H9 (cell line): ENCODE measurements around the gene ADGRL3. TPM values are rescaled to one million over a fixed set of nuclear protein-coding genes. Genes with fewer than 3 reads are reported as not detected.

ENCODE experiments used
- DNase-seq: peaks from one replicate; pipeline ENCODE4 v3.0.0-alpha.2; 2017
- H2AFZ ChIP-seq: one replicate; pipeline ENCODE4 v1.6.1; 2013; ENCODE audit warnings: mild to moderate bottlenecking, low read length, control low read depth, moderate library complexity
- H2AK5ac ChIP-seq: 2 replicates; pipeline ENCODE4 v1.6.1; 2013; ENCODE audit warnings: low read length, control low read depth, mixed read lengths; ENCODE audit not compliant: insufficient read length
- H2BK120ac ChIP-seq: one replicate; pipeline ENCODE4 v1.6.1; 2013; ENCODE audit warnings: low read depth, mild to moderate bottlenecking, low read length, control low read depth, inconsistent platforms; ENCODE audit not compliant: poor library complexity, severe bottlenecking
- H2BK12ac ChIP-seq: 2 replicates; pipeline ENCODE4 v1.6.1; 2013; ENCODE audit warnings: low read length, control low read depth, mixed read lengths, low read depth; ENCODE audit not compliant: insufficient read length
- H2BK15ac ChIP-seq: 2 replicates; pipeline ENCODE4 v1.6.1; 2013; ENCODE audit warnings: low read depth, low read length, control low read depth
- H2BK20ac ChIP-seq: one replicate; pipeline ENCODE4 v1.6.1; 2013; ENCODE audit warnings: low read depth, mild to moderate bottlenecking, low read length, control low read depth, inconsistent platforms; ENCODE audit not compliant: poor library complexity, severe bottlenecking
- H2BK5ac ChIP-seq: 2 replicates; pipeline ENCODE4 v1.6.1; 2013; ENCODE audit warnings: low read length, control low read depth, mixed read lengths; ENCODE audit not compliant: insufficient read length
- H3K14ac ChIP-seq: 2 replicates; pipeline ENCODE4 v1.6.1; 2013; ENCODE audit warnings: low read length, control low read depth; ENCODE audit not compliant: insufficient read depth
- H3K18ac ChIP-seq: 2 replicates; pipeline ENCODE4 v1.6.1; 2013; ENCODE audit warnings: low read depth, mild to moderate bottlenecking, mixed read lengths, low read length, control low read depth; ENCODE audit not compliant: insufficient read length
- H3K23ac ChIP-seq: 2 replicates; pipeline ENCODE4 v1.6.1; 2013; ENCODE audit warnings: low read length, control low read depth, mixed read lengths, low read depth; ENCODE audit not compliant: insufficient read length
- H3K23me2 ChIP-seq: 2 replicates; pipeline ENCODE4 v1.6.1; 2013; ENCODE audit warnings: low read depth, mild to moderate bottlenecking, mixed read lengths, low read length, control low read depth; ENCODE audit not compliant: insufficient read length, poor library complexity, severe bottlenecking
- H3K27ac ChIP-seq: 2 replicates; pipeline ENCODE4 v1.5.1; 2013; ENCODE audit warnings: low read length, control low read depth, mixed read lengths, low read depth; ENCODE audit not compliant: insufficient read length
- H3K27me3 ChIP-seq: 2 replicates; pipeline ENCODE4 v1.6.1; 2013; ENCODE audit warnings: low read length, control low read depth, inconsistent platforms; ENCODE audit not compliant: insufficient read depth
- H3K4ac ChIP-seq: 2 replicates; pipeline ENCODE4 v1.6.1; 2013; ENCODE audit warnings: low read depth, mild to moderate bottlenecking, control low read depth, inconsistent platforms, low read length, moderate library complexity
- H3K4me1 ChIP-seq: 2 replicates; pipeline ENCODE4 v1.6.1; 2013; ENCODE audit warnings: low read length, control low read depth, inconsistent platforms; ENCODE audit not compliant: insufficient read depth
- H3K4me2 ChIP-seq: 2 replicates; pipeline ENCODE4 v1.6.1; 2013; ENCODE audit warnings: low read length, control low read depth, mixed read lengths; ENCODE audit not compliant: insufficient read length, insufficient read depth
- H3K56ac ChIP-seq: 2 replicates; pipeline ENCODE4 v1.6.1; 2013; ENCODE audit warnings: low read depth, mild to moderate bottlenecking, mixed read lengths, low read length, control low read depth; ENCODE audit not compliant: insufficient read length
- H3K79me1 ChIP-seq: 2 replicates; pipeline ENCODE4 v1.6.1; 2013; ENCODE audit warnings: low read depth, mild to moderate bottlenecking, moderate library complexity, low read length, control low read depth, inconsistent platforms; ENCODE audit not compliant: insufficient read depth, poor library complexity, severe bottlenecking
- H3K79me2 ChIP-seq: 2 replicates; pipeline ENCODE4 v1.6.1; 2013; ENCODE audit warnings: low read length, control low read depth, inconsistent platforms; ENCODE audit not compliant: insufficient read depth
- H3K9ac ChIP-seq: 2 replicates; pipeline ENCODE4 v1.6.1; 2013; ENCODE audit warnings: low read length, control low read depth, mixed read lengths; ENCODE audit not compliant: insufficient read length; ENCODE audit errors: extremely low read depth
- H3K9me3 ChIP-seq: one replicate; pipeline ENCODE4 v1.6.1; 2013; ENCODE audit warnings: low read depth, low read length, inconsistent platforms; ENCODE audit not compliant: control insufficient read depth
- H3T11ph ChIP-seq: one replicate; pipeline ENCODE4 v1.6.1; 2013; ENCODE audit warnings: mild to moderate bottlenecking, low read length, control low read depth, inconsistent platforms
- H4K20me1 ChIP-seq: one replicate; pipeline ENCODE4 v1.6.1; 2013; ENCODE audit not compliant: control insufficient read depth, insufficient read length, insufficient read depth
- H4K5ac ChIP-seq: 2 replicates; pipeline ENCODE4 v1.6.1; 2013; ENCODE audit warnings: low read depth, mild to moderate bottlenecking, mixed read lengths, low read length, control low read depth; ENCODE audit not compliant: insufficient read length
- H4K8ac ChIP-seq: replicated peaks from 2 replicates; pipeline ENCODE4 v1.6.1; 2013; ENCODE audit warnings: low read length, control low read depth, mixed read lengths, low read depth; ENCODE audit not compliant: insufficient read length
- H4K91ac ChIP-seq: 2 replicates; pipeline ENCODE4 v1.6.1; 2013; ENCODE audit warnings: low read depth, mild to moderate bottlenecking, moderate library complexity, mixed read lengths, low read length, control low read depth; ENCODE audit not compliant: insufficient read length
- H3K27ac Mint-ChIP-seq, 3 experiments: 2 replicates in 2 of 3; 3 replicates in 1 of 3; pipeline ENCODE4 v1.8.0; 2020 to 2021; ENCODE audit warnings: mixed read lengths in 3 of 3, mild to moderate bottlenecking in 1 of 3, moderate library complexity in 1 of 3
- H3K27me3 Mint-ChIP-seq: 2 replicates; pipeline ENCODE4 v1.8.0; 2021; ENCODE audit warnings: low read depth, mild to moderate bottlenecking, moderate library complexity, mixed read lengths
- H3K36me3 Mint-ChIP-seq, 3 experiments: 2 replicates in 2 of 3; 3 replicates in 1 of 3; pipeline ENCODE4 v1.8.0; 2020 to 2021; ENCODE audit warnings: low read depth in 3 of 3, mixed read lengths in 3 of 3; ENCODE audit not compliant: insufficient read depth in 1 of 3
- H3K4me1 Mint-ChIP-seq, 2 experiments: 2 replicates each; pipeline ENCODE4 v1.8.0; 2020; ENCODE audit warnings: mixed read lengths in 2 of 2
- H3K4me3 Mint-ChIP-seq, 2 experiments: 2 replicates in 1 of 2; 3 replicates in 1 of 2; pipeline ENCODE4 v1.8.0; 2020 to 2021; ENCODE audit warnings: mild to moderate bottlenecking in 2 of 2, mixed read lengths in 2 of 2, moderate library complexity in 1 of 2
- H3K9me3 Mint-ChIP-seq, 2 experiments: 2 replicates in 1 of 2; 3 replicates in 1 of 2; pipeline ENCODE4 v1.8.0; 2020; ENCODE audit warnings: mild to moderate bottlenecking in 2 of 2, mixed read lengths in 2 of 2, moderate library complexity in 1 of 2
- WGBS: extraction: QIAGEN DNeasy Blood & Tissue Kit; methylation state at CpG from one replicate; pipeline ENCODE4 v1.1.7; 2013; ENCODE audit warnings: missing lambda C conversion rate, low lambda C conversion rate, mixed read lengths; ENCODE audit not compliant: insufficient read length; ENCODE audit errors: extremely low coverage; 5-methylcytosine and 5-hydroxymethylcytosine counted together
- total RNA-seq: library from RNA; stranded (reverse); gene quantifications from 2 replicates; pipeline ENCODE4 v1.2.1, GENCODE V29; 2021
- TF ChIP-seq, protein P1 (sequence below): fragments of 200-600 bp; sonication (generic); conservative IDR thresholded peaks from 3 replicates; pipeline ENCODE4 v1.8.0; 2021; ENCODE audit warnings: antibody characterized with exemption, mild to moderate bottlenecking

Gene ADGRL3
- total RNA-seq, 1 experiment from 2014 or later, result 5.9 TPM

DNA sequence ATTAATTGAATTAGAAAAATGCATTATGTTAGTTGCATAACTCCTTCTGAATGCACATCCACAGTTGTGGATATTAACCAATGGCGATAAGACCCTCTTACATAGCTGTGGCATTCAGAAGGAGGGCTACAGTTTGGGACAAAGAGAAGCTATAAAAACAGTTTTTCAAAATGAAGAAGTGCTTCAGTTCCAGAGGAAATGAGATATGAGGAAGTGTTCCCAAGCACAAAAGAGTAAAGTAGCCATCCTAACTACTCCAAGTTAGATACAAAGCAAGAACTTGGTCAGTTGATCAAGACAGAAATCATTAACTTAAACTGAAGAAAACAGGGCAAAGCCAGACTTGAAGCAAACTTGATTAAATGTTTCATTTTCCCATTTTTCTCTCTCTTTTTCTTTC lies 17.2 kb upstream of the ADGRL3 start:
- H3K4me2 ChIP-seq, result no peak overlapping the region
- TF ChIP-seq, protein P1, sequence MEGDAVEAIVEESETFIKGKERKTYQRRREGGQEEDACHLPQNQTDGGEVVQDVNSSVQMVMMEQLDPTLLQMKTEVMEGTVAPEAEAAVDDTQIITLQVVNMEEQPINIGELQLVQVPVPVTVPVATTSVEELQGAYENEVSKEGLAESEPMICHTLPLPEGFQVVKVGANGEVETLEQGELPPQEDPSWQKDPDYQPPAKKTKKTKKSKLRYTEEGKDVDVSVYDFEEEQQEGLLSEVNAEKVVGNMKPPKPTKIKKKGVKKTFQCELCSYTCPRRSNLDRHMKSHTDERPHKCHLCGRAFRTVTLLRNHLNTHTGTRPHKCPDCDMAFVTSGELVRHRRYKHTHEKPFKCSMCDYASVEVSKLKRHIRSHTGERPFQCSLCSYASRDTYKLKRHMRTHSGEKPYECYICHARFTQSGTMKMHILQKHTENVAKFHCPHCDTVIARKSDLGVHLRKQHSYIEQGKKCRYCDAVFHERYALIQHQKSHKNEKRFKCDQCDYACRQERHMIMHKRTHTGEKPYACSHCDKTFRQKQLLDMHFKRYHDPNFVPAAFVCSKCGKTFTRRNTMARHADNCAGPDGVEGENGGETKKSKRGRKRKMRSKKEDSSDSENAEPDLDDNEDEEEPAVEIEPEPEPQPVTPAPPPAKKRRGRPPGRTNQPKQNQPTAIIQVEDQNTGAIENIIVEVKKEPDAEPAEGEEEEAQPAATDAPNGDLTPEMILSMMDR, result no peak
- H2BK5ac ChIP-seq, result no peak overlapping the region
- H2AFZ ChIP-seq, result no peak overlapping the region
- H4K8ac ChIP-seq, result no peak overlapping the region
- H2BK15ac ChIP-seq, result no peak overlapping the region
- no peaks in the 10 kb centered on the region for H3K9me3 ChIP-seq
- no peaks in the 10 kb centered on the region for H3K79me2 ChIP-seq
- no peak overlapping the region for H4K5ac ChIP-seq
- H3K56ac ChIP-seq, result no peak overlapping the region
- H3K27me3 Mint-ChIP-seq, result no peaks in the 10 kb centered on the region
- H2AK5ac ChIP-seq, result no peak overlapping the region
- H4K20me1 ChIP-seq, result no peaks in the 10 kb centered on the region
- H3K4ac ChIP-seq, result no peak overlapping the region
- H3K36me3 Mint-ChIP-seq, result peaks cover 3 to 16% (median 4%) of the 10 kb centered on the region in 3 experiments; a peak in 5 of 7 replicates
- peaks cover 3 to 9% of the 10 kb centered on the region in 2 experiments; a peak in 3 of 4 replicates for H3K4me1 Mint-ChIP-seq
- H2BK20ac ChIP-seq, result no peak overlapping the region
- H2BK120ac ChIP-seq, result no peak overlapping the region
- no peak overlapping the region for H3K14ac ChIP-seq
- no peak for DNase-seq
- H3K23ac ChIP-seq, result no peak overlapping the region
- H3K4me1 ChIP-seq, result no peaks in the 10 kb centered on the region
- no peak overlapping the region for H3T11ph ChIP-seq
- no peak overlapping the region for H3K18ac ChIP-seq
- H3K23me2 ChIP-seq, result no peaks in the 10 kb centered on the region
- H3K27ac ChIP-seq, result no peak overlapping the region
- no peaks in the 10 kb centered on the region for H3K27me3 ChIP-seq
- H3K4me3 Mint-ChIP-seq, result no peak overlapping the region
- no peak overlapping the region for H4K91ac ChIP-seq
- H3K79me1 ChIP-seq, result no peaks in the 10 kb centered on the region
- H3K9me3 Mint-ChIP-seq, result peaks cover 15 to 16% of the 10 kb centered on the region in 2 experiments
- no peak overlapping the region for H3K9ac ChIP-seq
- no CpG with 5 or more reads among the region's 1 CpG for WGBS
- H3K27ac Mint-ChIP-seq, result no peak overlapping the region
- no peak overlapping the region for H2BK12ac ChIP-seq
